Upper lobe of left lung (tissue), 6 donors: ENCODE measurements around the gene RASA3. TPM values are rescaled to one million over a fixed set of nuclear protein-coding genes. Genes with fewer than 3 reads are reported as not detected.

ENCODE experiments used
- ATAC-seq, 2 donors: fragments of 200-7000 bp; cut with Tn5 transposase; one replicate each; pipeline ENCODE4 v1.9.1; 2022; ENCODE audit warnings: mild to moderate bottlenecking in 2 of 2, moderate library complexity in 2 of 2; ENCODE audit not compliant: low FRiP score in 2 of 2
- DNase-seq, 2 donors: peaks; one replicate each; pipeline ENCODE4 v3.0.0-alpha.2; 2019 to 2020
- H3K27ac ChIP-seq, 4 donors: fragments of 200-600 bp; sonication (generic); one replicate each; pipeline ENCODE4 v1.5.1; 2016 to 2019
- H3K27me3 ChIP-seq, 4 donors: fragments of 200-600 bp; sonication (generic); one replicate each; pipeline ENCODE4 v1.5.1; 2017 to 2019
- H3K36me3 ChIP-seq, 4 donors: fragments of 200-600 bp; sonication (generic); one replicate each; pipeline ENCODE4 v1.5.1; 2016 to 2019
- H3K4me1 ChIP-seq, 4 donors: fragments of 200-600 bp; sonication (generic); one replicate each; pipeline ENCODE4 v1.5.1; 2018 to 2019
- H3K4me3 ChIP-seq, 4 donors: fragments of 200-600 bp; sonication (generic); one replicate each; pipeline ENCODE4 v1.5.1; 2017 to 2019; ENCODE audit warnings: mild to moderate bottlenecking in 2 of 4, moderate library complexity in 1 of 4
- H3K9me3 ChIP-seq, 4 donors: fragments of 200-600 bp; sonication (generic); one replicate each; pipeline ENCODE4 v1.5.1; 2018 to 2019
- EP300 ChIP-seq, 4 donors: sonication (generic); formaldehyde crosslinking; IDR thresholded peaks; one replicate each; pipeline ENCODE4 v1.5.1; 2017; ENCODE audit warnings: antibody characterized with exemption in 4 of 4, control low read depth in 2 of 4
- POLR2A ChIP-seq, 4 donors: fragments of 450-650 bp; IDR thresholded peaks; one replicate each; pipeline ENCODE4 v1.5.1; 2016 to 2017; ENCODE audit warnings: antibody characterized with exemption in 4 of 4, mild to moderate bottlenecking in 2 of 4
- POLR2AphosphoS5 ChIP-seq, 2 donors: sonication (generic); formaldehyde crosslinking; IDR thresholded peaks; one replicate each; pipeline ENCODE4 v1.5.1; 2017; ENCODE audit warnings: antibody characterized with exemption in 2 of 2
- WGBS, 2 donors: methylation state at CpG; one replicate each; pipeline ENCODE4 v1.1.5; 2017 to 2018; 5-methylcytosine and 5-hydroxymethylcytosine counted together
- total RNA-seq, 6 donors: library from RNA; depleted of rRNA in 4 of 6; stranded (reverse); fragments of >200 nt in 4 of 6; gene quantifications; one replicate each; pipeline versions ENCODE4 v1.1.0 to v1.2.1, GENCODE V29; 2016 to 2021
- TF ChIP-seq, protein P1 (sequence below), 6 experiments: fragments of 450-650 bp in 4 of 6; fragments of 200-600 bp in 2 of 6; sonication (generic) in 2 of 6; IDR thresholded peaks; one replicate each; pipeline ENCODE4 v1.5.1; 2016 to 2019; ENCODE audit warnings: antibody characterized with exemption in 6 of 6
- donor health status: DM: no; HTN: no; CAD: no; lungs with moderate emphysema.
- donor health status: DM: no; HTN: yes; CAD: no; lungs with severe emphysema.

Gene RASA3
- total RNA-seq, 6 donors from 2014 or later: 11.4 to 52.4 (median 18.4) TPM

DNA sequence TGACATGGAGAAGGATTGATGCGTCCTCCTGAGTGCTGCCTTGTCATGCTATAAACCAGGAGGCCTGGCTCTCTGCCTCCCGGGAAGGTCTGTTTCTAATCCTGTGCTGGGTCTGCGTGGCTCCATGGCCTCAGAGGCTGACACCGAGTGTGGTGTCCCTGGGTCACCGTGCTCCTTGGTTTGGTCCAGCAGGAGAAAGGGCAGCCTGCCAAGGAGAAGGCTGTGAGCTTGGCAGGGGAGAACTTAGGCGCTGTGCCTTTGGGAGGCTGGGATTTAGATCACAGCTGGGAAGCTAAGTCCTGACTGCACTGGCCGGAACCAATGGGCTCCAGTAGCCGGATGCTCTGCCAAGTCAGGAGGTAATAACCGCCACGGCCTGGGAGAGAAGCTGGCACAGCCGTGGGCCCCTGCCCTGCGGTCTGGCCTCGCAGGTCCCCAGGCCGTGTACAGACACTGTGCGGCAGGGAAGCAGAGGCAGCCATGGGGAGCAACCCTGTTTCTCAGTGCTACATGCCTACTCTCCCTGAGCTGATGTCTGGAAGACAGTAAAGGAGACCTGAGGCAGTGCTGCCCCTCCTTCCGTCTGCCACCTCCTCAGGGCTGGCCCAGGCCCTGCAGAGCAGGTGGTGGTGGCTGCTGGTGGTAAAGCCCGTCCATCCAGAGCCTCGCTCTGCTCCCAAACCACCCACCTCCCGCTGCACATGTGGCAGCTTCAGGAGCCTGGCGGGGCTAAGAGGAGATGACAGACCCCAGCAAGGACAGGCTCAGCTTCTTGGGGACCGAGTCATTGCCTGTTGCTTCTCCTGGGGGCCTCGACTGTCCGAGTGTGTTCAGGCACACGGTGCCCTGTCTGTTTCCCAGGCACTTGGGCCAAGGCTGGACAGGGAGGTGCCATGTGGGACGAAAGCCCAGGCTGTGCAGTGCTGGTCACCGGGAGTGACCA is 203.5 kb downstream of the RASA3 start:
- Histone ChIP-seq H3K27ac (peak overlapping the region in 1 of 4 donors; percentile 44), H3K4me1 (peaks cover 7 to 11% (median 10%) of the 10 kb centered on the region in 4 donors), H3K36me3 (no peaks in the 10 kb centered on the region), H3K4me3 (no peak overlapping the region), H3K9me3 (no peaks in the 10 kb centered on the region), H3K27me3 (no peaks in the 10 kb centered on the region)
- 80 to 81% methylated on average over 12 to 26 of the region's 26 CpGs for WGBS, 2 donors
- ATAC-seq: peak; percentile 49 to 63
- peak in 1 of 2 donors; percentile 18 for TF ChIP-seq POLR2AphosphoS5 (IDR thresholded peaks at IDR 0.05)
- TF ChIP-seq POLR2A (IDR thresholded peaks at IDR 0.05): no peak
- TF ChIP-seq, protein P1, sequence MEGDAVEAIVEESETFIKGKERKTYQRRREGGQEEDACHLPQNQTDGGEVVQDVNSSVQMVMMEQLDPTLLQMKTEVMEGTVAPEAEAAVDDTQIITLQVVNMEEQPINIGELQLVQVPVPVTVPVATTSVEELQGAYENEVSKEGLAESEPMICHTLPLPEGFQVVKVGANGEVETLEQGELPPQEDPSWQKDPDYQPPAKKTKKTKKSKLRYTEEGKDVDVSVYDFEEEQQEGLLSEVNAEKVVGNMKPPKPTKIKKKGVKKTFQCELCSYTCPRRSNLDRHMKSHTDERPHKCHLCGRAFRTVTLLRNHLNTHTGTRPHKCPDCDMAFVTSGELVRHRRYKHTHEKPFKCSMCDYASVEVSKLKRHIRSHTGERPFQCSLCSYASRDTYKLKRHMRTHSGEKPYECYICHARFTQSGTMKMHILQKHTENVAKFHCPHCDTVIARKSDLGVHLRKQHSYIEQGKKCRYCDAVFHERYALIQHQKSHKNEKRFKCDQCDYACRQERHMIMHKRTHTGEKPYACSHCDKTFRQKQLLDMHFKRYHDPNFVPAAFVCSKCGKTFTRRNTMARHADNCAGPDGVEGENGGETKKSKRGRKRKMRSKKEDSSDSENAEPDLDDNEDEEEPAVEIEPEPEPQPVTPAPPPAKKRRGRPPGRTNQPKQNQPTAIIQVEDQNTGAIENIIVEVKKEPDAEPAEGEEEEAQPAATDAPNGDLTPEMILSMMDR (IDR thresholded peaks at IDR 0.05): no peak
- TF ChIP-seq EP300 (IDR thresholded peaks at IDR 0.05): no peak
- peak; percentile 27 to 54 for DNase-seq

Other genes with a start within 250 kb of the RASA3 start
- 10 to 100 TPM in 5 of 6 donors, 1 to 10 TPM in 1; 5.5 to 44.0 (median 14.7) TPM for gene C13orf46, start 158.5 kb downstream of the RASA3 start, total RNA-seq
- 1 to 10 TPM in 1 of 6 donors, under 1 TPM in 2, not detected in 3; 0.67 to 3.6 (median 0.76) TPM for gene CFAP97D2, start 46.6 kb upstream of the RASA3 start, total RNA-seq
- 100 to 1,000 TPM in 1 of 6 donors, 10 to 100 TPM in 5; 46.6 to 123 (median 58.3) TPM for gene CDC16, start 102.3 kb upstream of the RASA3 start, total RNA-seq
- gene UPF3A, start 149.0 kb upstream of the RASA3 start, total RNA-seq: 100 to 1,000 TPM in 1 of 6 donors, 10 to 100 TPM in 5; 27.5 to 117 (median 48.6) TPM
- gene CHAMP1, start 181.9 kb upstream of the RASA3 start, total RNA-seq: 10 to 100 TPM in 5 of 6 donors, 1 to 10 TPM in 1; 4.6 to 22.4 (median 18.0) TPM